ENCODE measurements around the gene FASTKD2.

DNA sequence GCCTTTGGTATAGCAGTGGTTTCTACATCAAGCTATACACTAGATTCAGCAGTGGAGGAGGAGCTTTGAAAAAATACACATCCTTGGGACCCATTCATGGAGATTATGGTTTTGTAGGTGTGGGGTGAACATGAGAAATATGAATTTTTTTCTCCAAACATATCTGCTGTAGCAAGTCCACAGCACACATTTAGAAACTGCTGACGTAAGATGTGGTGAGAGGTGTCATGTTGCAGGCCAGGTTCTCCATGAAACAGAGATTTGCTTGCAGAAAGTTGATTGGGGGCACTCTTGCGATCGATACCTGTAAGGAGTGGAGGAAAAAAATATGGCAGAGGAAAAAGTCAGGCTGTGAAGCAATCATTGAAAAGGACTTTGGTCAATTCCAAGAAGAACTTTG lies 67.9 kb downstream of the FASTKD2 start:
- TF ChIP-seq, protein P1, sequence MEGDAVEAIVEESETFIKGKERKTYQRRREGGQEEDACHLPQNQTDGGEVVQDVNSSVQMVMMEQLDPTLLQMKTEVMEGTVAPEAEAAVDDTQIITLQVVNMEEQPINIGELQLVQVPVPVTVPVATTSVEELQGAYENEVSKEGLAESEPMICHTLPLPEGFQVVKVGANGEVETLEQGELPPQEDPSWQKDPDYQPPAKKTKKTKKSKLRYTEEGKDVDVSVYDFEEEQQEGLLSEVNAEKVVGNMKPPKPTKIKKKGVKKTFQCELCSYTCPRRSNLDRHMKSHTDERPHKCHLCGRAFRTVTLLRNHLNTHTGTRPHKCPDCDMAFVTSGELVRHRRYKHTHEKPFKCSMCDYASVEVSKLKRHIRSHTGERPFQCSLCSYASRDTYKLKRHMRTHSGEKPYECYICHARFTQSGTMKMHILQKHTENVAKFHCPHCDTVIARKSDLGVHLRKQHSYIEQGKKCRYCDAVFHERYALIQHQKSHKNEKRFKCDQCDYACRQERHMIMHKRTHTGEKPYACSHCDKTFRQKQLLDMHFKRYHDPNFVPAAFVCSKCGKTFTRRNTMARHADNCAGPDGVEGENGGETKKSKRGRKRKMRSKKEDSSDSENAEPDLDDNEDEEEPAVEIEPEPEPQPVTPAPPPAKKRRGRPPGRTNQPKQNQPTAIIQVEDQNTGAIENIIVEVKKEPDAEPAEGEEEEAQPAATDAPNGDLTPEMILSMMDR (IDR thresholded peaks at IDR 0.05): no peak
- no peak for TF ChIP-seq POLR2A (IDR thresholded peaks at IDR 0.05)
